GM10266 (cell line): ENCODE measurements around the gene CDH23.

Source experiments
- DNase-seq: peaks from one replicate; pipeline ENCODE4 v3.0.0; 2012; ENCODE audit errors: extremely low spot score
- TF ChIP-seq, protein P1 (sequence below): IDR thresholded peaks from 2 replicates; pipeline ENCODE4 v1.5.1; 2012; ENCODE audit warnings: mild to moderate bottlenecking, low read depth; ENCODE audit not compliant: control insufficient read depth, insufficient read depth; ENCODE audit errors: missing control alignments

Gene CDH23

DNA sequence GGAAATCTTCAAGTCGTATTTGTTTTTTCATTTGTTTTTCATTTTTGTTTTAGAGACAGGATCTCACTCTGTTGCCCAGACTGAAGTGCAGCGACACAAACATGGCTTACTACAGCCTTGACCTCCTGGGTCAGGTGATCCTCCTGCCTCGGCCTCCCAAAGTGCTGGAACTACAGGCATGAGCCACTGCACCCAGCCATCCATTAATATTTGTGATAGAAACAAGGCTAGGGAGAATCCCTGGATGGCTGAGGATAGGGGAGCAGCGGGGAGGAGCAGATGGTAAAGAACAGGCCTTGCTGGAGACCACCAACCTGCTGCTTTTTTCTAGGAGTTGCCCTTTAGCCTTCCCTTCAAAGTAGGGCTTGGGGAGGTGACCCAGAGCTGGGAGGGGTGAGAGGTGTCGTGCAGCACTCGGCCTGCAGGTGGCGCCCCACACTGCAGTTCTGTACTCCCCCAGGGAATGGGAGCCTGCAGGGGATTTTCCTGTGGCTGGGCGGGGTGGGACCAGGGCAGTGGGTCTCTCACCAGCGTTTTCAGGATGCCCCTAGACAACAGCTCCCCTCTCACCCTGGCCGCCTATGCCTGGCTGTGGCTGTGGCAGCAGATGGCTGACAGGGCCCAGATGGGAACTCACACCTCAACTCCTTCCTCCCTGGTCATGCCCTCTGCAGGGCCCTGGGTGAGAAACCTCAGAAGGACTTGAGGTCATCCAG, 12.6 kb upstream of the CDH23 start:
- TF ChIP-seq, protein P1, sequence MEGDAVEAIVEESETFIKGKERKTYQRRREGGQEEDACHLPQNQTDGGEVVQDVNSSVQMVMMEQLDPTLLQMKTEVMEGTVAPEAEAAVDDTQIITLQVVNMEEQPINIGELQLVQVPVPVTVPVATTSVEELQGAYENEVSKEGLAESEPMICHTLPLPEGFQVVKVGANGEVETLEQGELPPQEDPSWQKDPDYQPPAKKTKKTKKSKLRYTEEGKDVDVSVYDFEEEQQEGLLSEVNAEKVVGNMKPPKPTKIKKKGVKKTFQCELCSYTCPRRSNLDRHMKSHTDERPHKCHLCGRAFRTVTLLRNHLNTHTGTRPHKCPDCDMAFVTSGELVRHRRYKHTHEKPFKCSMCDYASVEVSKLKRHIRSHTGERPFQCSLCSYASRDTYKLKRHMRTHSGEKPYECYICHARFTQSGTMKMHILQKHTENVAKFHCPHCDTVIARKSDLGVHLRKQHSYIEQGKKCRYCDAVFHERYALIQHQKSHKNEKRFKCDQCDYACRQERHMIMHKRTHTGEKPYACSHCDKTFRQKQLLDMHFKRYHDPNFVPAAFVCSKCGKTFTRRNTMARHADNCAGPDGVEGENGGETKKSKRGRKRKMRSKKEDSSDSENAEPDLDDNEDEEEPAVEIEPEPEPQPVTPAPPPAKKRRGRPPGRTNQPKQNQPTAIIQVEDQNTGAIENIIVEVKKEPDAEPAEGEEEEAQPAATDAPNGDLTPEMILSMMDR: peak; percentile 94
- peak; percentile 80 for DNase-seq

DNA sequence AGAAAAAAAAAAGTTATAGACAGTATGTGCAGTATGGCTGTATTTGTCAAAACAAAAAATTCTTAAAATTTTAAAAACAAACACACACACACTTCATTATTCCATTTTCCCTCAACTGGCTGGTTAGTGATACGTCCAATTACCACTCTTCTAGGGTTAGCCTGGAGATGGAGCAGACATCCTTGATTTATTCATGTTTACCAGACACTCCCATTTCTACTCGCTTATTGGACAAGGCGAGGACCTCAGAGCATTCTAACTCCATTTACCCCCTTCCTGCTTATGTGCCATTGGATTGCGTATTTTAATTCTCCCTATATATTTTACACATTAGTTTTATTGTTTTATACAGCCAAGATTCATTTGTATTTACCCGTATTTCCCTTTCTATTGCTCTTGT, 8.5 kb upstream of the CDH23 start:
- TF ChIP-seq, protein P1: no peak
- no peak for DNase-seq

DNA sequence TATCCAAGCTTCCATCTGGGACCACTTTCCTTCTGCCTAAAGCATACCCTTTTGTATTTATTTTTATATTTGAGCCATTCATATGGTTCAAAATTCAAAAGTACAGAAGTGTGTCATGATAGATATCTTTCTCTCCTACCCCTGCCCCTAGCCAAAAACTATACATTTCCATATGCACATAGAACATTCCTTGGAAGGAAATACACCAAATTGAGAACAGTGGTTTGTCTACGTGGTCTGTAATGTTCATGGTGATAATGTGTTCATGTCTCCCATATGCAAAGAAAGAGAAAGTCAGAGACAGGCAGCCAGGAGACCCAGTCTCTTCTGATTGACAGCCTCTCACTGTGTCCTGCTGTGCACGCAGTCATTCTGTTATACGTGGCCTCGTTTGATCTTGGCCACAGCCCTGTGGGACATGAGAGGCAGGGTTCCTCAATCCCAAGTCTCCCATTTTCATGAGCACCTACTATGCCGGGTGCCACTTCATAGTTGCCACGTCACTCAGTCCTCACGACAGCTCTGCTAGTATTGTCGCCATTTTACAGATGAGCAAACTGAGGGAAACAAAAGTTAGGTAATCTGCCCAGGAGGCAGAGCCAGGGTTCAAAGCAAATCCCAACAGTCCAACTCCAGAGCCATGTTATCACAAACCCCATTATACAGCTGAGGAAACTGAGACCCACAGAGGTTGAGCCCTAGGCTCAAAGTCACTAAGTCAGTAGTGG, 8.0 kb upstream of the CDH23 start:
- no peak for DNase-seq
- TF ChIP-seq, protein P1: no peak

DNA sequence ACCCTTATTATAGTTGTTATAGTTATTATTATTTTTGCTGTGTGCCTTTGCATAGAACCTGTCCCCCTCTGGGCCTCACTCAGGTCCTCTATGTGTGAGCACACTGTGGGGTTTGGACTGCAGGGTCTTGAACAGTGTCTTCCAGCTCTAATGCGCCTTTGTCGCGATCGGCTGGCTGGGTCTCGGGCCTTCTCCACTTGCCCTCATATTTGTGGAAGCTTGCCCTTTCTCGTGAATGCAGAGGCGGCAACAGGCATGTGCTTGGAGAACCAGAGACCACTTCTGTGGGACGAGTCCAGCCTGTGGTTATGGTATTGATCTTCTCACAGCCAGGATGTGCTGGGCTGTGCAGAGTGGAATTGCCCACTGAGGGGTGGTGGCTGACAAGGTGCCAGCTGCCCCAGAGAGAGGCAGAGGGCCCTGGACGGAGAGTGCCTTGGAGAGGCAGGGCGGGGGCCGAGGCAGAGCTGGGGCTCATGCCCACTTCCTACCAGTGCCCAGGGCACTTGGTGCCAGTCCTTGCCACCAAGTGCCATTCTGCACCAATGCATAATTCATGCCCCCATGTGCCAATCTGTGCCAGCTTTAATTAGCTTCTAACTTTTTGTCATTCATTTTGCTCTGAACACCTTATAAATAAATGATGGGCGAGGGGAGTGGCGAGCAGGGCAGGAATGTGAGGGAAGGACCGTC, 6.8 kb upstream of the CDH23 start:
- DNase-seq: no peak
- TF ChIP-seq, protein P1: no peak

DNA sequence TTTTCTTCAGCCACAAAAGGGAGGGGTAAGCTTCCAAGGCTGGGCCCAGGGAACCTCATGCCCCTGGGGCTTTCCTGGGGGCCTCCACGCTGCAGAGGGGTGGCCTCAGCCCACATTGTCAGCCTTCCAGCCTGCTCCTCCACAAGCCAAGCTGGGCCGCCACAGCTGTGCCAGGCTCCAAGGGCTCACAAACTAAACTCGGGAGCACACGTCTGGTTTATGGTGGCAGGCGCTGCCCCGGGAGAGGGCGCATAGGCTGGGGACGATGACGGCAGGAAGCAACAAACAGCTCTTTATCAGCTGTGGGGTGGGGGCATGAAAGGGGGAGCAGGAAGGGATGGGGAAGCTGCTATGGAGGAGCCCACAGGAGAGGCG, 6.3 kb upstream of the CDH23 start:
- TF ChIP-seq, protein P1: no peak

DNA sequence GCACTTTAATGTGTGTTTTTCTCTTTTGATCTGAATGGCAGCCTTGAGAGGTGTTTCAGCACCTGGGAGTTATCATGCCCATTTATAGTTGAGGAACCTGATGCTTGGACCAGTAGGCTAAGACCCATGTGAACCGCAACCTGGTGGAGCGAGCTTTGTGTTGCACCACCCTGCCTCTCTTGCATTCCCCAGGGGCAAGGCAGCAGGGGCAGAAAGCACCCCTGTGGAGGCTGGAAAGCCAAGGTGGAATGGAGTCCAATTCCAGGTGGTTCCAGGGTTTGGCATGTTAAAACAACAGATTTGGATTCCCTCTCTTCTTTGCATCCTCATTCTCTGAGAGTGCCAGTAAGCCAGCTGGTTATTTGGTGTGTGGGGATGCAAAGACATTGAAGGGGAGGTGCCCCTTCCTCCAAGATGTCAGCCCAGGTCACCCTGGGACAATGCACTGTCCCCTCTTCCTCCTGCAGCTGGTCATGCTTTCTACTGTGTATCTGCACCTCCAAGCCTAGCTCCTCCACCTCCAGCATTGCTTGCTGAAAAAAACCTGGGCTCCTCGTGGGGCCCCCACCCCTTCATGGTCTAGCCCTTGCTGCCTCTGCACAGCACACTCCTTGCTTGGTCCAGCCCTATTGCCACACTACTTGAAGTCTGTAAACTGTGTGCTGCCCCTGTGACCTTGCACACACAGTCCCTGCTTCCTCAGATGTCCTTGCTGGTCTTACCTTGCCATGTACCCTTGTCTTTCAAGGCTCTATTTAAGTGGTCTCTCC, 5.6 kb upstream of the CDH23 start:
- TF ChIP-seq, protein P1: no peak

More for the DNA sequence above, 6.3 kb upstream of the CDH23 start:
- DNase-seq: no peak

More for the DNA sequence above, 5.6 kb upstream of the CDH23 start:
- no peak for DNase-seq
